HG03108 (cell line): ENCODE results near the gene B4GALT4.
A peak's percentile ranks its signal among the peaks of the same experiment; 100 is the strongest.
"Not testable (repeated sequence)": the region's sequence is repeated elsewhere in the genome, so short reads cannot be mapped to it uniquely, and the experiment has no call there.

Experiments
- ATAC-seq: cut with Tn5 transposase; IDR thresholded peaks from one replicate; pipeline ENCODE4 v1.9.1; 2021; ENCODE audit warnings: moderate library complexity; ENCODE audit not compliant: unreplicated experiment

Gene B4GALT4, protein sequence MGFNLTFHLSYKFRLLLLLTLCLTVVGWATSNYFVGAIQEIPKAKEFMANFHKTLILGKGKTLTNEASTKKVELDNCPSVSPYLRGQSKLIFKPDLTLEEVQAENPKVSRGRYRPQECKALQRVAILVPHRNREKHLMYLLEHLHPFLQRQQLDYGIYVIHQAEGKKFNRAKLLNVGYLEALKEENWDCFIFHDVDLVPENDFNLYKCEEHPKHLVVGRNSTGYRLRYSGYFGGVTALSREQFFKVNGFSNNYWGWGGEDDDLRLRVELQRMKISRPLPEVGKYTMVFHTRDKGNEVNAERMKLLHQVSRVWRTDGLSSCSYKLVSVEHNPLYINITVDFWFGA

DNA sequence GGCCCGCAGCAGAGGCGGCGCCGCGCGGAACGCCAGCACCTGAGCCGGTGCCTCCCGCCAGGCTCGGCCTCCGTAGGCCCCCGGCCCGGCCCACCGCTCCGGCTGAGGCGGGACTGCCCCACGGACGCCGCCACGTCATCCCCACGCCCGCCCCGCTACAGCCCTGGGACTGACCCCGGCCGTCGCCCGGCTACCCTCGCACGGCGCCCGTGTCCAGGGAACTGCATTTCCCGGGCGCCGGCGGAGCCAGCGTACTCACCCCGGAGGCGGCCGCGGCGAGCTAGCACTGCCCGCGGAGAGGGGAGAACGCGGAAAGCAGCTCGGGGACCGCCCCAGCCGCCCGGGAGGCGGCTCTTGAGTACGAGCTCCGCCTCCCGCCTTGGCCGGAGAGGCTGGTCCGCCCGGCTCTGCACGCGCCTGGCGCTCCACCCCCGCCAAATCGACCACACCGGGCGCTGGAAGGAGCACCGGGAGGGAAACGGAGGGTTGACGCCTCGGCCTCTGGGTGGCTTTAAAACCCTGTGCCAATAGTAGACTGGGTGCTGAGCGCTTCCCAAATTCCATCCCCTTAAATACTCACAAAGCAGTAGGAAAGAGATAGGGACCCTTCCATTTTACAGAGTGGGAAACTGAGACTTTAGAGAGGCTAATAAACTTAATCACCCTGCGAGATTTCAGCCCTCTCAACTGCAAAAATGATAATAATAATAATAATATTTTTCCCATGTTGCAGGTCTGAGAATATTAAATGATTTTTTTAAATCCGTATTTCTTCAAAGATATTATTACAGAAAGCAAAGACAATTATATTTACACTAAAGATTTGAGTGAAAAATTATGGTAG, at the start of gene B4GALT4:
Gene B4GALT4, minus strand, starts transcription at position 288 of the 844 bp plus-strand sequence. CDS start 10,779 bp downstream, outside the sequence.
- ATAC-seq = peak; percentile 83

DNA sequence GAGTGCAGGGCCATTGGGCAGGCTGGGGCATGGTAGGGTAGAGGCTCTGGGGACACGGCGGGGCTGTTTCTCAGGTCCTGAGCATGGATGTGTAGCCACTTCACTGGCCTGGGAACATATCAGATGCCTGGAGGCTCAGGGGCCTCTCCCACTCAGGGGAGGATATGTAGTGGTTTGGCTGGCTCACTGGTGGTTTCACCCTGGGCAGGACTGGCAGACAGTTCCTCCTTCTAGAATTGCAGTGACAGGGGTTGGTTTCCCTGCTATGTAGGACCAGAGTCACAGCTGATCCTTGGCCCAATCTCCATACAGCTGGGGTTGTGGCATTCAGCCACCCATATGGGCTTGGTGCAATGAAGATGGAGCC, 48.7 kb upstream of the B4GALT4 start:
- no peak for ATAC-seq

DNA sequence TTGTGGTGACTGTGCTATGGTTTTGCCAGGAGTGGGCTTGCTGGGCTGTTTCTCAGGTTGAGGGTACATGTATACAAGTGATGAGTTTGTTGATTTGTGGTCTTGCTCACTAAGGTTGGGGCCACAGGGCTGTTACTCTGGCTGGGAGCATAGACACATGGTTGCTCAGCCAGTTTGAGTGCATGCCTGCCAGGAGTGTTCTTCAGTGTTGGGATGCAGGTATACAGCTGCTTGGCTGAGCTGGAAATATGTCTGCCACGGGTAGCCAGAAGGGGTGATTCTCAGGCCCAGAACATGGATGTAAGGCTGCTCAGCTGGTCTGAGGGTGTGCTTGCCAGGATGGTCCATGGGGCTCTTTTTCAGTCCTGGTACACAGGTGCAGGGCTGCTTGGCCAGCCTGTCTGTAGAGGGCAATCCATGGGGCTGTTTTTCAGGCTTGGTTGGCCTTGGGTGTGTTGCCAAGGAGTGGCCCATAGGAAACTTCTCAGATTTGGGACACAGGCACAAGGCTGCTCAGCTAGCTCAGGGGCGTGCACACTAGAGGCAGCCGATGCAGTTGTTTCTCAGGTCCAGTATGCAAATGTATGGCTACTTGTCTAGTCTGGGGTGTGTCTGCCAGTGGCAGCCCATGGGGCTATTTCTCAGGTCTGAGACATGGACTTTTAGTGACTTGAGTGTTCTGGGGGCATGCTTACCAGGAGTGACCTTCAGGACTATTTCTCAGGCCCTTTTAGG, 48.2 kb upstream of the B4GALT4 start:
- ATAC-seq = no peak

DNA sequence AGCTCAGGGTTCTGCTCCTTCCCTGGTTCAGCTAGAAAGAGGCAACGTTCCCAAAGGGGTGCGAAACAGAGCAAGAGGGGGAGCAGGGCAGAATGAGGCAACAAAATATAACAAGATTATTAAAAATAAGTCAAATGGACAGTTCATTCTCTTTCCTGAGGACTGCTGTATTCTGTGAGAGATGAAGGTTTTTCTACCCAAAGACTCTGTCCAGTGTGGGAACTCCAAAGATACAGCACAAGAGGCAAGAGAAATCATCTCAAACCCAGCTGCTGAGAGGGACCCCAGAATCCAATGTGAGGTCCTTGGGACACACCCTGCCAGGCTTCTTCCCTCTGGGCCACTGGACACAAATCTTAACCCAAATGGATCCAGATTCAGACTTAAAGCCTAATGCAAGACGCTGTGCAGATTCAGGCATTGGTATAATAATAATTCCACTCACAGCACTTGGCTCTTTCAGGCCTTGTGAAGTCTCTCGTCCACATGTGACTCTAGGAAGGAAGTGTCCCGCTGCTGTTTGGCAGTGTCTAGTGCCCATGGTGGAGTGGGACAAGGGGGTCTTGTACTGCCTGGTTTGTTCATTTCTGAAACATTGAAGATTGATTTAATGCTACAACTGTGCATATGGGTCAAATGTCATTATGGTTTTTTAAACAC, 39.0 kb upstream of the B4GALT4 start:
- ATAC-seq = no peak

DNA sequence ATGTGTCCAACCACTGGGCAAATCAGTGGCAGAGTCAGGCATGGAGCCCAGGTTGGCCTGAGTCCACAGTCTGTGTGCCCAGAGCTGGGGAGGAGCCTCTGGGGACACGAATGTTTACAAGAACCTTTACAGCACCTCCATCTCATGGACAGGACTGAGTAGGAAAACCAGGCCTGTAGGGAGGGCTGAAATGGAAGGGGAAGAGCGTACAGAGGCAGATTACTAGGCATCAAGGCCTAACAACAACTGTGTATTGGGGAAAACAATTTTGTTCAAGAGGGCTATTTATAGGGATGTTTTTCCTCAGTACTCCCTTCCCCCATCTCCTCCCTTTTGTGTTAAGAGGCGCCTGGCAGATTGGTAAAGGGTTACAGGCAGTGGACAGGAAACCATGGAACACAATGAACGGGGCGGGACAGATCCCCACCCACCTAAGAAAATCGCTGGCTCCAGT, 38.5 kb upstream of the B4GALT4 start:
- ATAC-seq = no peak

DNA sequence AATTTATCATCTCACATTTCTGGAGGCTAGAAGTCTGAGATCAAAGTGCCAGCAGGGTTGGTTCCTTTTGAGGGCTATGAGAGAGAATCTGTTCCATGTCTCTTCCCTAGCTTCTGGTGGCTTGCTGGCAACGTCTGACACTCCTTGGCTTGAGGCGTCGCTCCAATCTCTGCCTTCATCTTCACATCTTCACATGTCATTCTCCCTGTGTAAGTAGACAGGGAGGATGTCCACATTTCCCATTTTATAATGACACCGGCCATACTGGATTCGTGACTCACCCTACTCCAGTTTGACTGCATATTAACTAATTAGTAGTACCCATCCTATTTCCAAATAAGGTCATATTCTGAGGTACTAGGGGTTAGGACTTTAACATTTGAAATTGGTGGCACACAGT, 36.0 kb upstream of the B4GALT4 start:
- no peak for ATAC-seq

DNA sequence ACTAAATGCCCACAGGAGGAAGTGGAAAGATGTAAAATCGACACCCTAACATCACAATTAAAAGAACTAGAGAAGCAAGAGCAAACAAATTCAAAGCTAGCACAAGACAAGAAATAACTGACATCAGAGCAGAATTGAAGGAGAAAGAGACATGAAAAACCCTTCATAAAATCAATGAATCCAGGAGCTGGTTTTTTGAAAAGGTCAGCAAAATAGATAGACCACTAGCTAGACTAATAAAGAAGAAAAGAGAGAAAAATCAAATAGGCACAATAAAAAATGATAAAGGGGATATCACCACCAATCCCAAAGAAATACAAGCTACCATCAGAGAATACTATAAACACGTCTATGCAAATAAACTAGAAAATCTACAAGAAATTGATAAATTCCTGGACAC, 29.5 kb upstream of the B4GALT4 start:
- not testable (repeated sequence) for ATAC-seq

DNA sequence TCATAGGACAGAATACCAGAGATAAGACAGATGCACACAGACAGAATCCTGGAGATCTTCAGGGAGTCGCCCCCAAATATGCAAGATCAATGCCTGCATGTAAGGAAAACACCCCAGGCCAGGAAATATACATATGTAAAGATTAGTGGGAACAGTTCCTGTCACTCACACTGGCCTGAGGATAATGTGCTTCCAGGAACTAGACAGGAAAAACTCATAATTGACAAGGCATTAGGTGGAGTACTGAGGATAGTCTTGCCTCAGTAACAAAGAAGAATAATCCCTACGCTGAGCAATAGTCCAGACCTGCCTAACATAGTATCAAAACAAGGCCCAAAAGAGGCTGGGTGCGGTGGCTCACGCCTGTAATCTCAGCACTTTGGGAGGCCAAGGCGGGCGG, 20.4 kb upstream of the B4GALT4 start:
- no peak for ATAC-seq

DNA sequence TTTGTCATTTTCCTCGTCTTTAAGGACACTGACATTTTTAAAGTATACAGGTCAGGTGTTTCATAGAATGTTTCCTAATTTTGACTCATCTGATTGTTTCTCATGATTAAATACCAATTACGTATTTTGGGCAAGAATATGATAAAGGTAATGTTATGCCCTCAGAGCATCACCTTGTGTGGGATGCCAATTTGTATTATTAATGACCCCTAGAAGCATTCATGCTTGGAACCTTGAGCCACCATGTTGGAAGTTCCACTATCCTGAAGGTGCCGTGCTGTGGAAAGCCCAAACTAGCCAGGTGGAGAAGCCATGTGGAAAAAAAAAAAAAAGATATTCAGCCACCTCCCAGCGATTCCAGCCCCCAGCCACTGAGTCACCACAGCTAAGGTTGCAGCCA, 19.1 kb upstream of the B4GALT4 start:
- no peak for ATAC-seq

DNA sequence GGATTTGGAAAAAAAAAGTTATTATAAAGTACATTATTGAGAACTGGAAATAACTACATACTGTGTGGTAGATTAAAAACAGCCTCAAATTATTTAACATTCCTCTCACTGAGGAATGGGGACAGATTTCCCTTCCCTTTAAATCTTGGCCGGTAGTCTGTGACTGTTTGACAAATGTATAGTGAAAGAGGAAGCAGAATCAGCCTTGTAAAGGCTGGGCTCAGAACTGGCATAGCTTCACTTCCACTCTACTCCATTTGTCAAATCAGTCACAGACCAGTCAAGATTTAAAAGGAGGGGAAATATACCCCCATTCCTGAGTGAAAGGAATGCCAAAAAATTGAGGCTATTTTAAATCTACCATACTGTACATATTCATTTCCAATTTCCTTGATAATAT, 18.2 kb upstream of the B4GALT4 start:
- ATAC-seq = peak; percentile 96

DNA sequence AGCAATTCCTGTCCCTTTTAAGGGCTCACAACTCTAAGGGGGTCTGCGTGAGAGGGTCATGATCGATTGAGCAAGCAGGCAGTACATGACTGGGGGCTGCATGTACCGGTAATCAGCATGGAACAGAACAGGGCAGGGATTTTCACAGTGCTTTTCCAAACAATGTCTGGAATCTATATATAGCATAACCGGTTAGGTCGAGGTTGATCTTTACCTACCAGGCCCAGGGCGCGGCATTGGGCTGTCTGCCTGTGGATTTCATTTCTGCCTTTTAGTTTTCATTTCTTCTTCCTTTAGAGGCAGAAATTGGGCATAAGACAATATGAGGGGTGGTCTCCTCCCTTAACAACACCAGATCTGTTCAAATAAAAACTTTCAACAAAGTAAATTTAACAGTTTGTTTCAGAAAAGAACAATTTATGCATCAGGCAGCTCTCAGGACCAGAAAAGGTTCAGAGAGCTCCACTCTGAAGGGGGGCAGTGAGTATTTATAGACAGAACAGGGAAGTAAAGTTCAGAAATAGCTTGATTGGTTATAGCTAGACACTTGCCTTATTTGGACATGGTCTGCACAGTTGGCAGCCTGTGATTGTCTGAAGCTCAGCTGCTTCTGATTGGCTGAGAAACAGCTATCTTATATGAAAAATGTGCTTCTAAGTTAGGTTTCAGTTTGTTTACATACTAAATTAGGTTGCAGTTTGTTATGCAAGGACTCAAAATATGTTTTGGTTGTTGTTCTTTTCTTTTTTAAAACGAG, 17.2 kb upstream of the B4GALT4 start:
- peak; percentile 55 for ATAC-seq

DNA sequence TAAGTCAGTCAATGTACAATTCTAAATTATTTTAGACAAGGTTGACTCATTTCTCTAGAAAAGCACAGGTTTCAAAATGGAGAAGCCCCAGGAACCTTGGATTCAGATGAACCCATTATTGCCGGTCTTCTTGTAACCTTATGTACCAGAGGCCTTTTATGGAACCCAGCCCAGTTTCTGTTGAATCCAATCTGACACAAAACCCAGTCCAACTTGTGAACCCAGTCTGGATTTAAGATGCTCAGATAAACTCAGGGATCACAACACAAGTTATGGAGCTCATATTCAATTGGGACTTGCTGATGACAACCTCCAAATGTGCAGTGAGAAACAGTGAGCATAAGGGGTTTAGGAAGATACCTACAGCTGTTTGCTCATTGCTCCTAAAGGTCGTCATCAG, 16.4 kb upstream of the B4GALT4 start:
- ATAC-seq = no peak

DNA sequence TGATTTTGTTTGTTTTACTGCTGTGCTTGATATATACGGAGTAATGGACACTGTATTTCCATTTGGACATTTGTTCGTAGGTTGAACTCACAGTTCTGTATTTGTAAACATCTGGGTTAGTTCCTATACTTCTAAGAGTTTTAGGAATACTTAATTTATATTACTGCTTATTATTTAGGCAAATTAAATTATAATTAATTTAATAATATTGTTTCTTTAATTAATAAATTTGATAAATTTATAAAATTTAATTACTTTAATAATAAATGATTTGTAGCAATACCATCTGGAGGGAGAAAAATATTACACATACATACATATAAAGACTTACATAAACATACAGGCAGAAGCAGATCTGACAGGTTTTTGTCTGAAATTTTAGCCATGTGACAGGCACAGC, 14.5 kb upstream of the B4GALT4 start:
- no peak for ATAC-seq

DNA sequence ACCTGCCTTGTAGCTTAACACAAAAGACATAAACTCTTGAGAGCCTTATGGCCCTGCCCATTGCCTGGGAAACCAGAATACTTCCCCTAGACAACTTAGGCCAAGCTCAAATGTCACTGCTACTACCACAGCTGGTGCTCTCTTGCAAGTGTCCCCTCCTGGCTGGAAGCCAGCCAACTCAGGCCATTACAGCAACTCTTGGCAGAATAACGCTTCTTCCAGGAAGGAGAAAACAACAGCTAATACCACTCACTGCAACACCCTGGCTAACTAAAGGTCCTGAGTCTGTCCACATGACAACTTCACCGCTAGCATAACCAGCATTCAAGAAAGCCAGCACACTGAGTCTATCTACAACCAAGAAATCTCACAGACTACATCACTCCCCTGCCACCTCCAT, 5.1 kb upstream of the B4GALT4 start:
- no peak for ATAC-seq

DNA sequence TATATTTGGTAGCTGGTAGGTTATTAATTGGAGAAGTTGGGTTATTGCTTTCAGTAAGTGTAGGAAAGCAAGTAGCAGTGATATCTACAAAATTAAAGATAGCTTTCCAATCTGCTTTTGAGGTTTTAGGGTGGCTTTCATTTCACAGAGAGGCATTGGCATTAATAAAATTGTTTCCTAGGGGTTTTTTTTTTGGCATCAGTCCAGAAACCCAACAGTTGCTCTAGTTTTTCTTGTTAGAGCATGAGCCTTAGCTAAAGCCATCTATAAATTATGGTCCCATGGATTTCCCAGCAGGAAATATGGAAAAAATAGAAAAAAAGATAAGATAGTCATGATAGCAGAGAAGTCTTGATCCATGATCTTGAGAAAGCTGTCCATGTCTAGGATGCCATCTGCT, 3.0 kb upstream of the B4GALT4 start:
- ATAC-seq = no peak

DNA sequence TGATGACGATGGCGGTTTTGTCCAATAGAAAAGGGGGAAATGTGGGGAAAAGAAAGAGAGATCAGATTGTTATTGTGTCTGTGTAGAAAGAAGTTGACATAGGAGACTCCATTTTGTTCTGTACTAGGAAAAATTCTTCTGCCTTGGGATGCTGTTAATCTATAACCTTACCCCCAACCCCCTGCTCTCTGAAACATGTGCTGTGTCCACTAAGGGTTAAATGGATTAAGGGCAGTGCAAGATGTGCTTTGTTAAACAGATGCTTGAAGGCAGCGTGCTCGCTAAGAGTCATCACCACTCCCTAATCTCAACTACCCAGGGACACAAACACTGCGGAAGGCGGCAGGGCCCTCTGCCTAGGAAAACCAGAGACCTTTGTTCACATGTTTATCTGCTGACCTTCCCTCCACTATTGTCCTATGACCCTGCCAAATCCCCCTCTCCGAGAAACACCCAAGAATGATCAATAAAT, 2.4 kb upstream of the B4GALT4 start:
- not testable (repeated sequence) for ATAC-seq

DNA sequence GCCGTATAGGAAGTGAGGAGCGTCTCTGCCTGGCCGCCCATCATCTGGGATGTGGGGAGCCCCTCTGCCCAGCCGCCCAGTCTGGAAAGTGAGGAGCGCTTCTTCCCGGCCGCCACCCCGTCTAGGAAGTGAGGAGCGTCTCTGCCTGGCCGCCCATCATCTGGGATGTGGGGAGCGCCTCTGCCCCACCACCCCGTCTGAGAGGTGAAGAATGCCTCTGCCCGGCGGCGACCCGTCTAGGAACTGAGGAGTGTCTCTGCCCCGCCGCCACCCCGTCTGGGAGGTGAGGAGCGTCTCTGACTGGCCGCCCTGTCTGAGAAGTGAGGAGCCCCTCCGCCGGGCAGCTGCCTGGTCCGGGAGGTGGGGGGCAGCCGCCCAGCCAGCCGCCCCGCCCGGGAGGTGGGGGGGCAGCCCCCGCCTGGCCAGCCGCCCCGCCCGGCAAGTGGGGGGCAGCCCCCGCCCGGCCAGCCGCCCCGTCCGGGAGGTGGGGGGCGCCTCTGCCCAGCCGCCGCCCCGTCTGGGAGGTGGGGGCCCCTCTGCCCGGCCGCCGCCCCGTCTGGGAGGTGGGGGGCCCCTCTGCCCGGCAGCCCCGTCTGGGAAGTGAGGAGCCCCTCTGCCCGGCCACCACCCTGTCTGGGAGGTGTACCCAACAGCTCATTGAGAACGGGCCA, 1.8 kb upstream of the B4GALT4 start:
- ATAC-seq = not testable (repeated sequence)

DNA sequence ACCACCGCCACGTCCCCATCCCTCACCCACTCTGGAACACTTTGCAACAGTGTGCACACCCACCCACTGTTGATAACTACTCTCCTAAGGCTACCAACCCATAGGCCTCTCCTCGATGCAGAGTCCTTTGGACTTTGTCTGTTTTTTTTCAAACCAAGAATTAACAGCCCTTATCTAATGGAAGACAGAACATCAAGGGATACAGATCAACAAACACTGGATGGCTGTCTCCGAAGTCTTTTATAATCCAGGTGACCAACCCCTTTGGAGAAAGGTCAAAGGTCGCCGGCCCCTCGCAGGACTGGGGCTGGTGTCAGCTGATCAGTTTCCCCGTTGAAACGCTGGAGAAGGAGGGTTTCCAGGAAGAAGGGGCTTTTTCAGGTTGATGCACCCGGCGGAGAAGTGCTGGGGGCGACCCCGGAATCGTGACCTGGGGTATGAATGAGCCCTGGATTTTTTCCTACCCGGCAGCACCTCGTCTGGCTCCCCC, 532 bp downstream of the B4GALT4 start:
- peak; percentile 4 for ATAC-seq

DNA sequence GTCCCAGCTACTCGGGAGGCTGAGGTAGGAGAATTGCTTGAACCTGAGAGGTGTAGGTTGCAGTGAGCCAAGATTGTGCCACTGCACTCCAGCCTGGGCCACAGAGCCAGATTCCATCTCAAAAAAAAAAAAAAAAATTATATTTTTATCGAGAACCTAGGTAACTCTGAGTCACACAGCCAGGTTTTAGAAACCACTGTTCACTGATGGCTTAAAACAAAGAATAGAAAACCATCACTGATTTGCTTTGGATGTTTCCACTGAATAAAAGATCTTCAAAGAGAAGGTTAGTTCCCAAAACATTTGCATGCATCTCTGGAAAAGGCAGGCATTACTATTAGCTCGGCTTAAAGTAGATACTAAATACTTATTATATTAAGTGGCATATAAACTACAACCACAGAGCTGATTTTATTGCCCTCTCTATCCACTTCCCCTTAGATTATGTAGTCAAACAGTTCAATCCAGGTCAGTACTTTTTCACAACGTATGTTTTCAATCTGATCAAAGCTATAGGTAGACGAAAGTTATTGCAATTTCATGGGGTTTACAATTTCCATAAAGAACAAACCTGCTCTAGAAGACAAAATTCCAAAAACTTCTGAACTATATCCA, 1.4 kb downstream of the B4GALT4 start:
- no peak for ATAC-seq
